ENCODE data around the gene CADM1.

DNA sequence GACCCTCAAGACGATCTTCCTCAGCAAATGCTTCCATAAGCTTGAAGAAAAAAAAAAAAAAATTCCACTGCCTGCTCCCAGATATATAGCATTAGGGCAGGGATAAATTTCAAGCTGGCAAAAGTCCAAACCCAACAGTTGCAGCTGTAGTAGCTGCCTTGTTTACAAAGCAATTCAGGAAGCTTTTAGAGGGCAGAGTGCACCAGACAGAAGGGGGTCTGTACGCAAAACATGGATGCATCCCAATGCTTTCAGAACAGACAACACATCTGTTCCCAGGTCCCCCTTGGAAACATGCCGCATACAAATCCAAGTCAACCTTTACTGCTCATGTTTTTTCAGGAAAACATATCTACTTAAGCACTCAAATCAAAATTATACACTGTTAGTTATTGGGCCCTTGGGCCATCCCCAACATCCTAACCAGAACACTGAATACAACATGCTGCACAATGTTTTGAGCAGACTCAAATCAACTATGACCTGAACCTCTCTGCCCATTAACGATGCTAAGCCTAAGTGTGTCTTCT is 94.5 kb downstream of the CADM1 start:
- TF ChIP-seq, protein P1, sequence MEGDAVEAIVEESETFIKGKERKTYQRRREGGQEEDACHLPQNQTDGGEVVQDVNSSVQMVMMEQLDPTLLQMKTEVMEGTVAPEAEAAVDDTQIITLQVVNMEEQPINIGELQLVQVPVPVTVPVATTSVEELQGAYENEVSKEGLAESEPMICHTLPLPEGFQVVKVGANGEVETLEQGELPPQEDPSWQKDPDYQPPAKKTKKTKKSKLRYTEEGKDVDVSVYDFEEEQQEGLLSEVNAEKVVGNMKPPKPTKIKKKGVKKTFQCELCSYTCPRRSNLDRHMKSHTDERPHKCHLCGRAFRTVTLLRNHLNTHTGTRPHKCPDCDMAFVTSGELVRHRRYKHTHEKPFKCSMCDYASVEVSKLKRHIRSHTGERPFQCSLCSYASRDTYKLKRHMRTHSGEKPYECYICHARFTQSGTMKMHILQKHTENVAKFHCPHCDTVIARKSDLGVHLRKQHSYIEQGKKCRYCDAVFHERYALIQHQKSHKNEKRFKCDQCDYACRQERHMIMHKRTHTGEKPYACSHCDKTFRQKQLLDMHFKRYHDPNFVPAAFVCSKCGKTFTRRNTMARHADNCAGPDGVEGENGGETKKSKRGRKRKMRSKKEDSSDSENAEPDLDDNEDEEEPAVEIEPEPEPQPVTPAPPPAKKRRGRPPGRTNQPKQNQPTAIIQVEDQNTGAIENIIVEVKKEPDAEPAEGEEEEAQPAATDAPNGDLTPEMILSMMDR (IDR thresholded peaks at IDR 0.05; ENCODE audit: low read depth, low read length, missing input control): no peak
- TF ChIP-seq, protein P2, sequence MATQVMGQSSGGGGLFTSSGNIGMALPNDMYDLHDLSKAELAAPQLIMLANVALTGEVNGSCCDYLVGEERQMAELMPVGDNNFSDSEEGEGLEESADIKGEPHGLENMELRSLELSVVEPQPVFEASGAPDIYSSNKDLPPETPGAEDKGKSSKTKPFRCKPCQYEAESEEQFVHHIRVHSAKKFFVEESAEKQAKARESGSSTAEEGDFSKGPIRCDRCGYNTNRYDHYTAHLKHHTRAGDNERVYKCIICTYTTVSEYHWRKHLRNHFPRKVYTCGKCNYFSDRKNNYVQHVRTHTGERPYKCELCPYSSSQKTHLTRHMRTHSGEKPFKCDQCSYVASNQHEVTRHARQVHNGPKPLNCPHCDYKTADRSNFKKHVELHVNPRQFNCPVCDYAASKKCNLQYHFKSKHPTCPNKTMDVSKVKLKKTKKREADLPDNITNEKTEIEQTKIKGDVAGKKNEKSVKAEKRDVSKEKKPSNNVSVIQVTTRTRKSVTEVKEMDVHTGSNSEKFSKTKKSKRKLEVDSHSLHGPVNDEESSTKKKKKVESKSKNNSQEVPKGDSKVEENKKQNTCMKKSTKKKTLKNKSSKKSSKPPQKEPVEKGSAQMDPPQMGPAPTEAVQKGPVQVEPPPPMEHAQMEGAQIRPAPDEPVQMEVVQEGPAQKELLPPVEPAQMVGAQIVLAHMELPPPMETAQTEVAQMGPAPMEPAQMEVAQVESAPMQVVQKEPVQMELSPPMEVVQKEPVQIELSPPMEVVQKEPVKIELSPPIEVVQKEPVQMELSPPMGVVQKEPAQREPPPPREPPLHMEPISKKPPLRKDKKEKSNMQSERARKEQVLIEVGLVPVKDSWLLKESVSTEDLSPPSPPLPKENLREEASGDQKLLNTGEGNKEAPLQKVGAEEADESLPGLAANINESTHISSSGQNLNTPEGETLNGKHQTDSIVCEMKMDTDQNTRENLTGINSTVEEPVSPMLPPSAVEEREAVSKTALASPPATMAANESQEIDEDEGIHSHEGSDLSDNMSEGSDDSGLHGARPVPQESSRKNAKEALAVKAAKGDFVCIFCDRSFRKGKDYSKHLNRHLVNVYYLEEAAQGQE (IDR thresholded peaks at IDR 0.05): no peak
- TF ChIP-seq, protein P3, sequence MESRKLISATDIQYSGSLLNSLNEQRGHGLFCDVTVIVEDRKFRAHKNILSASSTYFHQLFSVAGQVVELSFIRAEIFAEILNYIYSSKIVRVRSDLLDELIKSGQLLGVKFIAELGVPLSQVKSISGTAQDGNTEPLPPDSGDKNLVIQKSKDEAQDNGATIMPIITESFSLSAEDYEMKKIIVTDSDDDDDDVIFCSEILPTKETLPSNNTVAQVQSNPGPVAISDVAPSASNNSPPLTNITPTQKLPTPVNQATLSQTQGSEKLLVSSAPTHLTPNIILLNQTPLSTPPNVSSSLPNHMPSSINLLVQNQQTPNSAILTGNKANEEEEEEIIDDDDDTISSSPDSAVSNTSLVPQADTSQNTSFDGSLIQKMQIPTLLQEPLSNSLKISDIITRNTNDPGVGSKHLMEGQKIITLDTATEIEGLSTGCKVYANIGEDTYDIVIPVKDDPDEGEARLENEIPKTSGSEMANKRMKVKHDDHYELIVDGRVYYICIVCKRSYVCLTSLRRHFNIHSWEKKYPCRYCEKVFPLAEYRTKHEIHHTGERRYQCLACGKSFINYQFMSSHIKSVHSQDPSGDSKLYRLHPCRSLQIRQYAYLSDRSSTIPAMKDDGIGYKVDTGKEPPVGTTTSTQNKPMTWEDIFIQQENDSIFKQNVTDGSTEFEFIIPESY (IDR thresholded peaks at IDR 0.05): no peak
- TF ChIP-seq RXRA (IDR thresholded peaks at IDR 0.05) (peak in 1 of 2 donors; percentile 16), YY1 (IDR thresholded peaks at IDR 0.05) (no peak), GABPA (IDR thresholded peaks at IDR 0.05 in 1 of 2, conservative IDR thresholded peaks at IDR 0.05 in 1 of 2) (no peak), RAD21 (IDR thresholded peaks at IDR 0.05) (peak in 1 of 2 donors; percentile 12), JUND (IDR thresholded peaks at IDR 0.05) (no peak), SP1 (IDR thresholded peaks at IDR 0.05) (peak; percentile 38)
- TF ChIP-seq, protein P4, sequence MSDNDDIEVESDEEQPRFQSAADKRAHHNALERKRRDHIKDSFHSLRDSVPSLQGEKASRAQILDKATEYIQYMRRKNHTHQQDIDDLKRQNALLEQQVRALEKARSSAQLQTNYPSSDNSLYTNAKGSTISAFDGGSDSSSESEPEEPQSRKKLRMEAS (IDR thresholded peaks at IDR 0.05): no peak
- TF ChIP-seq, protein P5, sequence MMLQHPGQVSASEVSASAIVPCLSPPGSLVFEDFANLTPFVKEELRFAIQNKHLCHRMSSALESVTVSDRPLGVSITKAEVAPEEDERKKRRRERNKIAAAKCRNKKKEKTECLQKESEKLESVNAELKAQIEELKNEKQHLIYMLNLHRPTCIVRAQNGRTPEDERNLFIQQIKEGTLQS (IDR thresholded peaks at IDR 0.05): no peak

Data from liver (tissue), 3 donors.